ENCODE results near the gene TPRN.

Gene TPRN

GRCh38 chr9:137143459-137143858, 57.1 kb downstream of the TPRN start:
- DNase-seq (ENCODE audit: low read depth in 3 of 3) = no peak

- DNase-seq (ENCODE audit: low read depth in 3 of 3) = no peak
Measured at GRCh38 chr9:137141976-137142936, 58.3 kb downstream of the TPRN start.

Data from stimulated activated CD4-positive, alpha-beta T cell treated with anti-CD3 and anti-CD28 coated beads, TNF-alpha, amount 100 ng/mL, for 24 hours (primary cell).